DMS 273 treated with DMSO at 0.1 percent for 48 hours (cell line): ENCODE measurements around the gene CLASRP.

ENCODE experiments used
- DNase-seq: peaks from one replicate; lab custom pipeline; 2025; lab: John Stamatoyannopoulos, UW

Gene CLASRP

DNA sequence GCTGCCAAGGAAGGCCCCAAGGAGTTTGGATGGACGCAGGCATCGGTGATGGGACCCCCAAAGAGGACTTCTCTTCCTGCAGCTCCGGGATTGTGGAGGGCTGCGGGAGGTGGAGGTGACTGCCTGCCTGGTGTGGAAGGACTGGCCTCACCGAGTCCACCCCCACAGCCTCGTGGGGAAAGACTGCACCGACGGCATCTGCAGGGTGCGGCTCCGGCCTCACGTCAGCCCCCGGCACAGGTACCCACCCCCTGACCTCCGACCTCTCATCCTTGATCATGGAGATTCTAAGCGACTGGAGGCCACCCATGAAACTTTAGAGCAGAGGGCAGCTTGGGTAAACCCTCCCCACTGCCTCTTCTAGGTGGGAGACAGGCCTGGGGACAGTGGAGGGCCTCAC lies 16.9 kb upstream of the CLASRP start:
- DNase-seq, result no peak

DNA sequence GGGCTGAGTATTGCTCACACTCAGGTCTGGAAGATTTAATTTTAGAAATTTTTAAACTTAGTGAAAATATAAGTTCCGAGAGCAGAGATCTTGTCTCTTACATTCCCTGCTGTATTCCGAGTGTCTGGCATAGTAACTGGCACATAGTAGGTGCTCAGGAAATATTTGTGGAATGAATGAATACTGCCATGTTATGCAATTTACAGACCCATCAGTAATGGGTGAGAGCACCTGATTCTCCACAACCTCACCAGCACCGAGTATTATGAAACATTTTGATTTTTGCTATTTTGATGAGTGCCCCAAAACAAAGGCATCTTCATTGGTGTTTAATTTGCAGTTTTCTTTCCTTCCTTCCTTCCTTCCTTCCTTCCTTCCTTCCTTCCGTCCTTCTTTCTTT lies 15.8 kb upstream of the CLASRP start:
- no peak for DNase-seq

GRCh38 chr19:45025264-45025663 lies 13.6 kb upstream of the CLASRP start:
- DNase-seq, result no peak

DNA sequence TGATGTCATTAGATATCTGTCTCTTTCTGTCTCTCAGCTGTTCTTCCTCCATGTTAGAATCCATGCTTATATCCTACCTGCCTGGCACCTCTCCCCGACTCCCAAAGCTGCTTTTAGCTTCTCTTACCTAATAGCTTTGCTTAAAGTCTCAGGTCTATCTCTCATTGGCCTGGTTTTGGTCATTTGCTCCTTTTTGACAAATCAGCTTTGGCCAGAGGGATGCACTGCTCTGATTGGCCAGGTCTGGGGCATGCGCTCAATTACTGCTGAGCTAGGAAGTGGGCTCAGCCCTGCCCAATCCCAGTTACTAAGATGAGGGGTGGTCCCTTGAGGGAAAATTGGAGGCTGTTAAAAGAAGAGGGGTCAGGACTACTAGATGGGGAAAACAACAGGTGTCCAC lies 11.5 kb upstream of the CLASRP start:
- DNase-seq, result no peak

DNA sequence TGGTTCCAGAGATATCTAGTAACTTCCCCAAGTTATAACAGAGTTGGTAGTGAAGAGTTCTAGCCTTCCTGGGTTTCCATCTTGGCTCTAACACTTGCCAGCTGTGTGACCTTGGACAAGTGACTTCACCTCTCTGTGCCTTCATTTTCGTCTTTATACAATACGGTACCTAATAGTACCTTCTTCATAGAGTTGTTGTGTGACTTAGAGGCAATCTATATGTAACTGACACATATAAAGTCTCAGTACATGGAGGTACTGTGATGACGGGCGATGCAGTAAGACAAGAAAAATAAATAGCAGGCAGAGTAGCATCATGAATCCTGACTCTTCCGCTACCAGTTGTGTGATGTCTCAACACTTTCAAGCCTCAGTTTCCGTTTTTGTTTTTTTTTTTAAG lies 8.0 kb upstream of the CLASRP start:
- DNase-seq, result no peak

- no peak for DNase-seq
Observed at GRCh38 chr19:45032421-45032820, 6.4 kb upstream of the CLASRP start.

DNA sequence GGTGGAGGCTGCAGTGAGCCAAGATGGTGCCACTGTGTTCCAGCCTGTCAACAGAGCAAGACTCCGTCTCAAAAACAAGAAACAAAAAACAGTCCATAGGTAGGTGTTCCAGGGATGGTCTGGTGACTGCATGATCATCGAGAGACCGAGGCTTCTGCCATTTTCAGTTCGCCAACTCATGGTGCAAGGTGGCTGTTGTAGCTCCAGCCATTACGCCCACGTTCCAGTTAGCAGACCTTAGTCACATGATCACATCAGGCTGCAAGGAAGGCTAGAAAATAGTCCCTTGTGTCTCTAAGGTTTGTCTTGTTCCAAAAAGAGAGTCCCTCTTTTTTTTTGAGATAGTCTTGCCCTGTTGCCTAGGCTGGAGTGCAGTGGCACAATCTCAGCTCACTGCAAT lies 3.1 kb upstream of the CLASRP start:
- no peak for DNase-seq

- no peak for DNase-seq
Observed at GRCh38 chr19:45037393-45038169, 1.3 kb upstream of the CLASRP start.

- no peak for DNase-seq
Observed at GRCh38 chr19:45040059-45040771, 1.4 kb downstream of the CLASRP start.

GRCh38 chr19:45041125-45041524 lies 2.3 kb downstream of the CLASRP start:
- DNase-seq, result no peak

DNA sequence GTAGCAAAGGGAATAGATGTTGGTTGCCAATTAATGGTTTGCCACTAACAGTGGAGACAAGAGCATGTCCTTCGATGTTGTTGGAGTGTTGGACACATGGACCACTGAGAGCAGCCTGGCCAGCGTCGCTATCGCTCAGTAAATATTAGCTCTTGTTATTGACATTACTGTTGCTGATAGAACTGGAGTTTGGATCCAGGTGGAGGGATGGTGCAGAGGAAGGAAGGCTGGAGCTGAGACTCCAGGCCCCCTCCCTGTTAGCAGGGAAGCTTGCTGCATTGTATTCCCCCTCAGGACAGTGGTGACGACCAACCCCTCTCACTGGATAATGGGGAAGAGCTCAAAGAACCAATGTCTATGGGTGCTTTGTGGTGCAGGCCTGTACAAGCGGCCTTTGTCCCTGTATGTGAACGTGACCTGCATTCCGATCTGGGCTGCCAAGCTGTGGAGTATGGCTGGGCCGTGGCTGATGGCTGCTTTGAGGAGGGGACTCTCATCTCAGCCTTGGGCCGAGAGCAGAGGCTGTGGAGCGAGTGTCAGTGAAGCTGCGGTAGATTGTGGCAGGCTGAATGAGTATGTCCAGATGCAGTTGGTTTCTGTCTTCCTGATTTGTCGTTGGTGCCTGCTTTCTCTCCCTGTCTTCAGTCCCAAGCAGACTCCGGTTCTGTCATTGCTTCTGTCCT lies 7.0 kb downstream of the CLASRP start:
- no peak for DNase-seq

DNA sequence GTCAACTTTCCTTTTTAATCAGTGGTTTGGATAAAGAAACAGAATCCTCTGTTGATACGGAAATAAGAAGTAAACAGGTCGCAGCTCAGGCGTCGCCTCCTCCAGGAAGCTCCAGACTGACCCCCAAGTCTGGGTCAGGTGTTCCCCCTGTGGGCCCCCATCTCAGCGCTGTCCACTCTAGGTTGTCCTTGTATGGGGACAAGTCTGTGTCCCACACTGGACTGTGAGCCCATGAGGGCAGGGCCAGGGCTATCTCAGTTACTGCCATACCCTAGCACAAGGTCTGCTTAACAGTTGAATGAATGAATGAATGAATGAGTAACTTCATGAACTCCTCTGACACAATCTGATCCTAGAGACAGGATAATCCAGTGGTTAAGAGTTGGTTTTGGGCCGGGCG lies 7.5 kb downstream of the CLASRP start:
- DNase-seq, result no peak

DNA sequence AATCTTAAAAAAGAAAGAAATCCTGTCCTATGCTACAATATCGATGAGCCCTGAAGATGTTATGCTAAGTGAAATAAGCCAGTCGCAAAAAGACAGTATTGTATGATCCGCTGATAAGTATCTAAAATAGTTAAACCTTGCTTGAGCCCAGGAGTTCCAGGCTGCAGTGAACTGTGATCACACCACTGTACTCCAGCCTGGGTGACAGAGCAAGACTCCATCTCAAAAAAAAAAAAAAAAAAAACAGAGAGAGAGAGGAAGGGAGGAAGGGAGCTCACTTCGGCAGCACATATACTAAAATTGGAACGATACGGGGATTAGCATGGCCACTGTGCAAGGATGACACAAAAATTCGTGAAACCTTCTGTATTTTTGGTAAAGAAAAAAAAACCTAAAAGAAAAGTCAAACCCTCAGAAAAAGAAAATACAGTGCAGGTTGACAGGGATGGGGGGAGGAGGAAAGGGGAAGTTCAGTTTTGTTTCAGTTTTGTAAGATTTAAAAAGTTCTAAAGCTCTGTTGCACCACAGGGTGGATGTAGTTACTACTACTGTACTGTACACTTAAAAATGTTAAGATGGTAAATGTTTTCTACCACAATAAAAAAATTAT lies 8.4 kb downstream of the CLASRP start:
- no peak for DNase-seq

- DNase-seq, result no peak
Observed at GRCh38 chr19:45049073-45049736, 10.4 kb downstream of the CLASRP start.

GRCh38 chr19:45050036-45050435 lies 11.2 kb downstream of the CLASRP start:
- no peak for DNase-seq

- no peak for DNase-seq
Observed at GRCh38 chr19:45051929-45052579, 13.2 kb downstream of the CLASRP start.

DNA sequence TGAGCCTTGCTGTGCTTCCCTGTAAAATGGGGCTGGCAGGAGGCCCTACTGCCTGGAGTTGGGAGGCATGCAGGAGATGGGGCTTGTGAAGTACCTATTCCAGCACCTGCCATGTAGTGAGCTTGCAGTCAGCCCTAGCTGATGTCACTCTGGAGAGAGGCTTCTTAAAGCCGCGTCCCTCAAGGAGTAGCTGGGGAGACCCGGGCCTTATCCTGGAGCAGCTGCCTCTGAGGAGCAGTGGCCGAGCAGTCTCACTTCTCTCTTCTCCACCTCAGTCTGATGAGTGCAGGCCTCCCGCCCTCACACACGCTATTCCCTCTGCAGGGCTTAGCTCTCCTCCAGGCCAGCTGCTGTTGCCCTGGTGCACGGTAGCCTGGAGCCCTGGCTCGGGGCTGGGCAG lies 18.0 kb downstream of the CLASRP start:
- no peak for DNase-seq

DNA sequence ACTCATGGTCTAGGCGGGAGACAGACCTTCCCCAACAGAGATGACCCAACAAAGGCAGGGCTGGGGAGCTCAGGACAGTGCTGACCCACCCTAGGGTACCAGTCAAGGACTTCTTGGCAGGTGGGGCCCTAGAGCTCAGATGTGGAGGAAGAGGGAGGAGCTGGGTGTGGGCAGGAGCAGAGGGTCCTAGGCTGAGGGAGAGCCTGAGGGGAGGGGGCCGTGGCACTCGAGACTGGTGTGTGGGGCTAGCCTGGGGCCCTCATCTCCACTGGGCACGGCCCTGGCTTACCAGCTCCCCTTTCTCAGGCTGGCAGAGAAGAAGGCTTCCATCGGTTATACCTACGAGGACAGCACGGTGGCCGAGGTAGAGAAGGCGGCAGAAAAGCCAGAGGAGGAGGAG lies 18.6 kb downstream of the CLASRP start:
- DNase-seq, result no peak

GRCh38 chr19:45058622-45059159 lies 19.8 kb downstream of the CLASRP start:
- DNase-seq, result no peak

DNA sequence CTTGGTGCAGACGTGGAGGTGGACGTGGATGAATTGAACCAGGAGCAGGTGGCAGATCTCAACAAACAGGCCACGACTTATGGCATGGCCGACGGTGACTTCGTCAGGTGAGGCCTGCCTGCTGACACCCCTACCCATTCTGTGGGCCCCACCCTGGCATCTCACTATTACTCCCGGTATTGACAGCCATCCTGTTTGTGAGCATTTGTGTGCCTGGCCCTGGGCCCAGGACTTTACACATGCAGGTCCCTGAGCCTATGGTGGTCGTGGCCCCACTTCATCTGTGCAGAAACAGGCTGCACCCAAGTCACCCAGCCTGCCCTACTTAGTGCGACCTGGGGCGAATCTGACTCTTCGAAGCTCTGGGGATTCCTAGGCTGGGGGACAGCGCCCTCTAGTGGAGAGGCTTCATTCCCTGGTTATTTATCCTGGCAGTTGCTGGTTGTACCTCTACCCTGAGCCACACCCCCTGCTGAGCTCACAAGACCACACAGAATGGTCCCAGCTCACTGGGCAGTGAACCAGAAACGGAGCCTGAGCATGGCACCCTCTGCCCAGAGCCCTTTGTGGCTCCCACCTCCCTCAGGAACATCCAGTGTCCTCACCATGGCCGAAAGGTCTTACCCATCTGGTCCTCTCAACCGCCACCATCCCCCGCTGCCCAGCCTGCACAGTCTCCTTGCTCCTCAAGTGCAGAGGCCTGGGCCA lies 20.6 kb downstream of the CLASRP start:
- DNase-seq, result peak; percentile 27

GRCh38 chr19:45061965-45062364 lies 23.1 kb downstream of the CLASRP start:
- DNase-seq, result no peak
